ENCODE data around the gene BRD2.

The BRD2 gene

GRCh38 chr6:33001685-33002084 is 33.3 kb downstream of the BRD2 start:
- FAIRE-seq, result no peak

DNA sequence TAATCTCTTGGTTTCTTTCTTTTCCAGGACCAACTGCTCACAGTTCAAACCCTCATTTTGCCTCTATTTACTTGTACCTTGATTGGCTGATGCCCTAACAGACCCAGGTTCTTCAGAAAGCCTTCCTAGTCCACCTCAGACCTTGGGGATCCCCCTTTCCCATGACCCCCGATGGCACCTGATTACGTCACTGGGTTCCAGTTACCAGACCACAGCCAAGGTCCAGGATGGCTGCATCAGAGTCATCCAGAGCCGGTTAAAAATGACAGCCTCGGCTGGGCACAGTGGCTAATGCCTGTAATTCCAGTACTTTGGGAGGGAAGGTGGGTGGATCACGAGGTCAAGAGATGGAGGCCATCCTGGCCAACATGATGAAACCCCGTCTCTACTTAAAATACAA is 36.5 kb downstream of the BRD2 start:
- no peak for FAIRE-seq

- no peak for FAIRE-seq
Observed at GRCh38 chr6:33007831-33008400, 39.5 kb downstream of the BRD2 start.

DNA sequence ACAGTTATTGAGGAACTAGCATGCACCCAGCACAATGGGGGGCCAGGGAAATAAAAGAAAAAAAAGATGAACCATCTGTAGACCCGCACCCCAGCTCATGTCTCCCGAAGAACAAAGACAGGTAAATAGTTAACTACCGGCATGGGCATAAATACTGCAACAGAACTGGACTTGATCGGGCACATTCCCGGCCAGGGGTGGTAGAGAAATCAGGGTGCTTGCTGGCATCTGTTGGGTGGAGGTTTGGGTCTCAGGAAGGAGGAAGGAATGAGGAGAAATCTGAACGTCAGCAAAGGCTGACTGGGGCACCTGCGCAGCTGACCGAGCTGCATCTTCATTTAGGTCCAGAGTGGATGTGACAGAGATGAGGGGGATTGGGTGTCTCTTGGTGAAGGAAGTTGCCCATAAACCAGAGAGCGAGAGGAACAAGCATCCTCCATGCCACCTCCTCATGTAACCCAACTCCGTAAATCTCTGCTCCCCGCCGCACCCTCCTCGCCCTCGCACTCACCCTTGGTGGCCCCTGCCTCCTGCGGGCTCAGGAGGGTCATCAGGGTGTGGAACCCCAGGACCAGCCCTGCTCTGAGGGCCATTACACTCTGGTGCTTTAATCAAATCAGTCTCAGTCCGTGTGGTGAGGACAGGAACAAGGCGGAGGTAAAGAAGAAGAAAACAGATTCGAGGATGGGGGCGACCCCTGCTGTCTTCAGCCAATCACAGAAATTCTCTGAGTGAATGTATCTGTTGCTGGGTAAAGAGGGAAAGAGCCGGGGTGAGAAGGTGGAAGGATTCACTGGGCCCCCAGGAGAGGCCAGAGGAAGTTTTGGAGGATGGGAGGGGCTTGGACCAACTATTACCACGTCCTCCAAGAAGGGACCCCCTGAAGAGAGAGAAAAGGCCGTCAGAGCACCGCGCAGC is 40.8 kb downstream of the BRD2 start, which contains the start of gene HLA-DOA:
TSS of gene HLA-DOA (minus strand) at position 648 of the 918 bp plus-strand sequence.
- no peak for FAIRE-seq

GRCh38 chr6:33010356-33010755 is 42.0 kb downstream of the BRD2 start:
- no peak for FAIRE-seq

- FAIRE-seq, result no peak
Observed at GRCh38 chr6:33013608-33014007, 45.2 kb downstream of the BRD2 start.

GRCh38 chr6:33014841-33015634 is 46.6 kb downstream of the BRD2 start:
- FAIRE-seq, result no peak

DNA sequence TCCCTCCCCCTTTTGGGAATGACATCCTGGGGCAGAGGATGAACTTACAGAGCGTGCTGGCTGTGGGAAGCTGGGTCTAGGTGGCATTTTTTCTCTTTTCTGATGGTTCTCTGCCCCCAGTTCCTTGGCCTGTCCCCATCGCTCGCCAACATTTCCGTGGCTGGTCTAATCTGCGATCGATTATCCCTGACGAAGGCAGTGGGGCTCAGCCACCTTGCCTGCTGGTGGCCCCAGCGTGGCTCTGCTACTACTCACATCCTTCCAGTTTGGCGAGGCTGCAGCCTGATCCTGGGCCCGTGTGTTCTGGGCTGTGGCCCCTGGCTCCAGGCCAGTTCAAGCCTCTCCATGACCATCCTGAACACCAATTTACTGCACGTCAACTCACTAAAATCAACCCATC is 47.4 kb downstream of the BRD2 start:
- FAIRE-seq, result no peak

GRCh38 chr6:33017018-33017417 is 48.6 kb downstream of the BRD2 start:
- no peak for FAIRE-seq

- FAIRE-seq, result no peak
Observed at GRCh38 chr6:33017694-33018353, 49.4 kb downstream of the BRD2 start.

GRCh38 chr6:33018418-33018817 is 50.0 kb downstream of the BRD2 start:
- FAIRE-seq, result peak; percentile 49

GRCh38 chr6:33018904-33019303 is 50.5 kb downstream of the BRD2 start:
- peak; percentile 18 for FAIRE-seq

DNA sequence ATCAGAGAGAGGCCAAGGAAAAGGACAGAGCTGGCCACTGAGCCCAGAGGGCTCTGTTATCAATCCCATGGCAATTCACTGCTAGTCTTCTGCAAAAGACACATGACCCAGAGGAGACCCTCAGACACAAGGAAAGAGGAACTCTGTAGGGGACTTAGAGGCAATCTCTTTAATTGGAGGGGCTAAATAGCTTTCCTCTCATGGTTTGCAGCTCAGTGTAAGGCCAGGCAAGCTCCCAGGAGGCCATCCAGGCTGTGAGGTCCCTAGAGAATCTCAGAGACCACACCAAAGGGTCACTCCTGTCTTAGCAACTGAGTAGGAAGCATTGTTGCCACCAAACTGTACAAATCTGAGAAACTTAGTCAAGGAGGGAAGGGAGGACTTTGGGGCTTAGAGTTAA is 51.0 kb downstream of the BRD2 start:
- FAIRE-seq, result no peak

DNA sequence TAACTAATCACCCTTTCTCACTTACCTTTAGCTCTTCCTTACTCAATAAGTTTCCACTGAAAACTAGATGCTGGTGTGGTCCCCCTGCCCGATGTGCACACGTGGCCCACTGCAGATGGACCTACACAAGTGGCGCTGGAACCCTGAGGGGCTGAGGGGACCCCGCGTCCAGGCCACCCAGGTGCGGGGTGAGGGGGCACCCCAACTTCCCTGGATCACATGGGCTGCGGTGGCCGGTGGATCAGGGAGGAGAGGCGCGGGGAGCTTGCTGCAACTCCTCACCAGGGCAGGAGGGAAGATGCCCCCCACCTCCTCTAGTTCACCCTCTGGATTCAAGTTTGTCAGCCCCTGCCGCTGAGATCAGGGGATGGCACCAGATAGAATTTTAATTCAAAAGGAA is 53.5 kb downstream of the BRD2 start:
- no peak for FAIRE-seq

GRCh38 chr6:33023536-33023935 is 55.1 kb downstream of the BRD2 start:
- FAIRE-seq, result no peak

DNA sequence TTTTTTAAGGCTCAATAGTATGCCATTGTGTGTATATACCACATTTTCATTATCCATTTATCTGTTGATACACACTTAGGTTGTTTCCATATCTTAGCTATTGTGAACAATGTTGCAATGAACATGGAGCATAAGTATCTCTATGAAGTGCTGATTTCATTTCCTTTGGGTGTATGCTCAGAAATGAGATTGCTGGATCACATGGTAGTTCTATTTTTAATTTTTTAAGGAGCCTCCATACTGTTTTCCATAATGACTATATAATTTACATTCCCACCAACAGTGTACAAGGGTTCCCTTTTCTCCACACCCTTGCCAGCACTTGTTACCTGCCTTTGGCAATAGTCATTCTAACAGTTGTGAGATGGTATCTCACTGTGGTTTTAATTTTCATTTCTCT is 56.1 kb downstream of the BRD2 start:
- no peak for FAIRE-seq

DNA sequence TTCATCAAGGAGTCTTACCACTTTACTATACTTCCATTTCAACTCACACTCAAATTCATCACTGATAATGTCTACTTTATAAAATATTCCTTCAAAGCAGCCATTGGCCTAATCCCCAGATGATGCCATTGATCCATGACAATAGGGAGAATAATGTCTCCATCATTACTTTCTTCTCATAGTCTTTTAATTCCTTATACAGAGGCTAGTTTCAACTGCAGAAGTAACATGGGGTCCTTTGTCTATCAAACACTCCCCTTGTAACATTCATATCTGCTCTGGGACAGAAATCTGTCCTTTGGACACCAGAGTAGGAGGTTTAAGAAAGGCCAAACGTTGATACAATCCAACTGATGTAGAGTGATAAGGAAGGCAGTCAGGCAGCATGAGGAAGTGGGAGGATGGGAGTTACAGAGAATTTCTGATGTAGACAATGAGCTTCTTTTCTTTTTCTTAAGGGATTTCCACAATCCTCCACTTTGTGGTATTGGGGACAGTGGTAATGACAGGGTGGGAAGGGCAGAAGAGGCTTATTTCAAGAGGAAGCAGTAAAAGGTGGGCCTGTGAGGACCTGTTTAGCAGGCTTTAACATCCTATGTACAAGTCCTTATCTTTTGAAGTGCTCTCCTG is 59.9 kb downstream of the BRD2 start:
- no peak for FAIRE-seq

GRCh38 chr6:33029328-33030184 is 61.2 kb downstream of the BRD2 start:
- FAIRE-seq, result no peak

DNA sequence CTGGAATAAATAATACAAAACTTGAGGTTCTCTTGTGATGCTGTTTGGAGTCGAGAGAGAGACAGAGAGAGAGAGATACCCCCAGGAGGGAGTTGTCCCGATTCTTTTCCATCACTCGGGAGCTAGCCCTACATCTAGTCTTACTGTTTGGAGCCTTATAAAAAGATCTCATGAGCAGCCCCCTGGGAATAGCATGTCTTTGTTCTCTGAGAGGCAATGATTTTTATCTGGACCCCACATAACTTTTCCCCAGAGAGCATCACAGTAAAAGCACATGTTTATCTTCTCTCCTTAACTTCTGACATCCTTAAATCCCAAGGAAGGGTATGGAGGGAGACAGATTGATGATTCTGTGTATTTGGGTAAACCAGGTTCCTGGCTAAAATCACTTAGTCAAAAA is 61.9 kb downstream of the BRD2 start:
- FAIRE-seq, result no peak

Data from colon (tissue), 2 donors.